ENCODE measurements around the gene CCDC33.

CCDC33 gene

GRCh38 chr15:74376825-74377581, 140.9 kb downstream of the CCDC33 start (continued):
- no peak for TF ChIP-seq ZNF8 (CRISPR knock-in tag; IDR thresholded peaks at IDR 0.05)
- no peak for TF ChIP-seq ZNF565 (CRISPR knock-in tag; conservative IDR thresholded peaks at IDR 0.05; ENCODE audit: low read depth)
- TF ChIP-seq GLIS3 (CRISPR knock-in tag; IDR thresholded peaks at IDR 0.05) = no peak
- TF ChIP-seq, protein P1, sequence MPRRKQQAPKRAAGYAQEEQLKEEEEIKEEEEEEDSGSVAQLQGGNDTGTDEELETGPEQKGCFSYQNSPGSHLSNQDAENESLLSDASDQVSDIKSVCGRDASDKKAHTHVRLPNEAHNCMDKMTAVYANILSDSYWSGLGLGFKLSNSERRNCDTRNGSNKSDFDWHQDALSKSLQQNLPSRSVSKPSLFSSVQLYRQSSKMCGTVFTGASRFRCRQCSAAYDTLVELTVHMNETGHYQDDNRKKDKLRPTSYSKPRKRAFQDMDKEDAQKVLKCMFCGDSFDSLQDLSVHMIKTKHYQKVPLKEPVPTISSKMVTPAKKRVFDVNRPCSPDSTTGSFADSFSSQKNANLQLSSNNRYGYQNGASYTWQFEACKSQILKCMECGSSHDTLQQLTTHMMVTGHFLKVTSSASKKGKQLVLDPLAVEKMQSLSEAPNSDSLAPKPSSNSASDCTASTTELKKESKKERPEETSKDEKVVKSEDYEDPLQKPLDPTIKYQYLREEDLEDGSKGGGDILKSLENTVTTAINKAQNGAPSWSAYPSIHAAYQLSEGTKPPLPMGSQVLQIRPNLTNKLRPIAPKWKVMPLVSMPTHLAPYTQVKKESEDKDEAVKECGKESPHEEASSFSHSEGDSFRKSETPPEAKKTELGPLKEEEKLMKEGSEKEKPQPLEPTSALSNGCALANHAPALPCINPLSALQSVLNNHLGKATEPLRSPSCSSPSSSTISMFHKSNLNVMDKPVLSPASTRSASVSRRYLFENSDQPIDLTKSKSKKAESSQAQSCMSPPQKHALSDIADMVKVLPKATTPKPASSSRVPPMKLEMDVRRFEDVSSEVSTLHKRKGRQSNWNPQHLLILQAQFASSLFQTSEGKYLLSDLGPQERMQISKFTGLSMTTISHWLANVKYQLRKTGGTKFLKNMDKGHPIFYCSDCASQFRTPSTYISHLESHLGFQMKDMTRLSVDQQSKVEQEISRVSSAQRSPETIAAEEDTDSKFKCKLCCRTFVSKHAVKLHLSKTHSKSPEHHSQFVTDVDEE (CRISPR knock-in tag; IDR thresholded peaks at IDR 0.05) = no peak
- TF ChIP-seq CSDC2 (CRISPR knock-in tag; IDR thresholded peaks at IDR 0.05) = no peak
- no peak for TF ChIP-seq ZFP30 (CRISPR knock-in tag; IDR thresholded peaks at IDR 0.05)
- no peak for TF ChIP-seq PPARA (CRISPR knock-in tag; IDR thresholded peaks at IDR 0.05; ENCODE audit: borderline replicate concordance)
- TF ChIP-seq TOX (CRISPR knock-in tag; IDR thresholded peaks at IDR 0.05; ENCODE audit: borderline replicate concordance) = no peak

GRCh38 chr15:74377831-74378766, 142.0 kb downstream of the CCDC33 start:
- no peak for TF ChIP-seq GLIS3 (CRISPR knock-in tag; IDR thresholded peaks at IDR 0.05)
- no peak for TF ChIP-seq ZFP30 (CRISPR knock-in tag; IDR thresholded peaks at IDR 0.05)
- no peak for TF ChIP-seq ZFP3 (CRISPR knock-in tag; IDR thresholded peaks at IDR 0.05)
- no peak for TF ChIP-seq OSR1 (CRISPR knock-in tag; IDR thresholded peaks at IDR 0.05)
- TF ChIP-seq PATZ1 (CRISPR knock-in tag; IDR thresholded peaks at IDR 0.05; ENCODE audit: borderline replicate concordance) = no peak
- no peak for TF ChIP-seq POU6F1 (CRISPR knock-in tag; IDR thresholded peaks at IDR 0.05; ENCODE audit: borderline replicate concordance, low read depth)
- TF ChIP-seq BACH2 (CRISPR knock-in tag; IDR thresholded peaks at IDR 0.05; ENCODE audit: borderline replicate concordance) = no peak
- no peak for TF ChIP-seq ZNF8 (CRISPR knock-in tag; IDR thresholded peaks at IDR 0.05)
- TF ChIP-seq ZC3H10 (CRISPR knock-in tag; IDR thresholded peaks at IDR 0.05) = no peak
- TF ChIP-seq ARNTL (CRISPR knock-in tag; IDR thresholded peaks at IDR 0.05; ENCODE audit: borderline replicate concordance, low read depth) = no peak
- ATAC-seq = no peak

DNA sequence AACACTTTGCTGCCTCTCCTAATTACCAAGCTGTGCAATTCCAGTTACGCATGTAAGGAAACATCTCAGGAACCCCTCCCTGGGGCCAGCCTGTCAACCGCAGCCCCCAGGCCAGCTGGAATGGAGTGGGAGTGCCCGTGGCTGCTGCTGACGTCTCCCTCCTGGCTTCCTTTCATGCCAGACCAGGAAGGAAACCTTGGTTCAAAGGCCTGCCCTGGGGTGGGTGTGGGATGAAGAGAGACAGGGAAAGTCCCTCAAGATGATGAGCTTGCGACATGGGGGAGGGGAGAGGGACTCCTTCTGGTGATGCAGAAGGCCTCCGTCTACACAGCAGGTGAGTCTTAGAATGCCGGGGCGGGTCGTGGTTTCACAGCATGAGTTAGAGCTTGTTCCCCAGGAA, 142.7 kb downstream of the CCDC33 start:
- TF ChIP-seq ZFP3 (CRISPR knock-in tag; IDR thresholded peaks at IDR 0.05) = no peak
- TF ChIP-seq PATZ1 (CRISPR knock-in tag; IDR thresholded peaks at IDR 0.05; ENCODE audit: borderline replicate concordance) = no peak
- TF ChIP-seq CREB5 (CRISPR knock-in tag; IDR thresholded peaks at IDR 0.05; ENCODE audit: low read depth) = no peak
- TF ChIP-seq CSDC2 (CRISPR knock-in tag; IDR thresholded peaks at IDR 0.05) = no peak
- no peak for ATAC-seq

Measured in SK-N-SH treated with all-trans-retinoic acid at 6 μM for 48 hours (cell line).